Sigmoid colon (tissue), 7 donors: ENCODE data around the gene DDX5. TPM values are rescaled to one million over a fixed set of nuclear protein-coding genes. Genes with fewer than 3 reads are reported as not detected.

Source experiments
- DNase-seq: peaks from one replicate; pipeline ENCODE4 v3.0.0-alpha.2; 2019
- H3K27ac ChIP-seq, 4 donors: fragments of 200-600 bp; sonication (generic); one replicate each; pipeline ENCODE4 v1.5.1; 2016 to 2019; ENCODE audit warnings: mild to moderate bottlenecking in 1 of 4
- H3K27me3 ChIP-seq, 3 donors: fragments of 200-600 bp; sonication (generic); one replicate each; pipeline ENCODE4 v1.5.1; 2019; ENCODE audit warnings: mild to moderate bottlenecking in 1 of 3
- H3K36me3 ChIP-seq, 4 donors: fragments of 200-600 bp; sonication (generic); one replicate each; pipeline ENCODE4 v1.5.1; 2016 to 2019
- H3K4me1 ChIP-seq, 4 donors: fragments of 200-600 bp; sonication (generic); one replicate each; pipeline ENCODE4 v1.5.1; 2017 to 2019
- H3K4me3 ChIP-seq, 4 donors: fragments of 200-600 bp; sonication (generic); one replicate each; pipeline ENCODE4 v1.5.1; 2017 to 2019; ENCODE audit warnings: mild to moderate bottlenecking in 2 of 4, moderate library complexity in 1 of 4
- H3K9me3 ChIP-seq, 4 donors: fragments of 200-600 bp in 3 of 4; sonication (generic) in 3 of 4; one replicate each; pipeline versions ENCODE4 v1.5.1 to v1.6.1; 2013 to 2019
- EP300 ChIP-seq, 4 donors: sonication (generic); formaldehyde crosslinking; IDR thresholded peaks; one replicate each; pipeline ENCODE4 v1.6.1; 2017; ENCODE audit warnings: antibody characterized with exemption in 4 of 4
- POLR2A ChIP-seq, 2 donors: fragments of 450-650 bp; IDR thresholded peaks; one replicate each; pipeline ENCODE4 v1.6.1; 2016; ENCODE audit warnings: antibody characterized with exemption in 2 of 2, mild to moderate bottlenecking in 2 of 2, moderate library complexity in 2 of 2
- POLR2AphosphoS5 ChIP-seq, 4 donors: sonication (generic); formaldehyde crosslinking; IDR thresholded peaks; one replicate each; pipeline ENCODE4 v1.6.1; 2017; ENCODE audit warnings: antibody characterized with exemption in 4 of 4
- WGBS, 2 donors: extraction: QIAGEN DNeasy Blood & Tissue Kit; methylation state at CpG; one replicate each; pipeline ENCODE4 v1.1.7; 2013; 5-methylcytosine and 5-hydroxymethylcytosine counted together
- intact Hi-C: fragments of 100-400 bp; cut with DNase I; formaldehyde crosslinking; loops from one replicate; pipeline ENCODE4 v1.15.1; 2023
- polyA plus RNA-seq, 3 donors: library from polyadenylated mRNA; stranded (reverse); fragments of 200-250 nt; gene quantifications; one replicate each; pipeline ENCODE4 v1.2.3, GENCODE V29; 2013
- total RNA-seq, 4 donors: library from RNA; depleted of rRNA; stranded (reverse); fragments of >200 nt; gene quantifications; one replicate each; pipeline ENCODE4 v1.1.0, GENCODE V29; 2016
- TF ChIP-seq, protein P1 (sequence below), 4 experiments: fragments of 450-650 bp in 3 of 4; fragments of 200-600 bp in 1 of 4; IDR thresholded peaks; one replicate each; pipeline ENCODE4 v1.5.1; 2016 to 2019; ENCODE audit warnings: antibody characterized with exemption in 4 of 4, mild to moderate bottlenecking in 3 of 4, moderate library complexity in 2 of 4
- donor health status: healthy with polysubstance abuse.
- donor health status: Bipolar disorder and iron deficiency.
- donor health status: healthy.

DDX5 gene
- total and polyA plus RNA-seq, 7 donors = 187 to 1,652 (median 488) TPM

- Histone ChIP-seq H3K9me3 (no peaks in the 10 kb centered on the region), H3K27ac (no peak overlapping the region), H3K4me3 (no peak overlapping the region), H3K36me3 (peaks cover 18 to 99% (median 37%) of the 10 kb centered on the region in 4 donors), H3K27me3 (no peaks in the 10 kb centered on the region), H3K4me1 (no peaks in the 10 kb centered on the region)
- DNase-seq = no peak
- intact Hi-C loops = loop anchor here (5.0 kb wide), 1 partner anchor 38 kb away; no protein-coding TSS in a partner anchor
- 94% methylated on average over 6 of the region's 6 CpGs for WGBS, 2 donors
- TF ChIP-seq, protein P1, sequence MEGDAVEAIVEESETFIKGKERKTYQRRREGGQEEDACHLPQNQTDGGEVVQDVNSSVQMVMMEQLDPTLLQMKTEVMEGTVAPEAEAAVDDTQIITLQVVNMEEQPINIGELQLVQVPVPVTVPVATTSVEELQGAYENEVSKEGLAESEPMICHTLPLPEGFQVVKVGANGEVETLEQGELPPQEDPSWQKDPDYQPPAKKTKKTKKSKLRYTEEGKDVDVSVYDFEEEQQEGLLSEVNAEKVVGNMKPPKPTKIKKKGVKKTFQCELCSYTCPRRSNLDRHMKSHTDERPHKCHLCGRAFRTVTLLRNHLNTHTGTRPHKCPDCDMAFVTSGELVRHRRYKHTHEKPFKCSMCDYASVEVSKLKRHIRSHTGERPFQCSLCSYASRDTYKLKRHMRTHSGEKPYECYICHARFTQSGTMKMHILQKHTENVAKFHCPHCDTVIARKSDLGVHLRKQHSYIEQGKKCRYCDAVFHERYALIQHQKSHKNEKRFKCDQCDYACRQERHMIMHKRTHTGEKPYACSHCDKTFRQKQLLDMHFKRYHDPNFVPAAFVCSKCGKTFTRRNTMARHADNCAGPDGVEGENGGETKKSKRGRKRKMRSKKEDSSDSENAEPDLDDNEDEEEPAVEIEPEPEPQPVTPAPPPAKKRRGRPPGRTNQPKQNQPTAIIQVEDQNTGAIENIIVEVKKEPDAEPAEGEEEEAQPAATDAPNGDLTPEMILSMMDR (IDR thresholded peaks at IDR 0.05) = no peak
- TF ChIP-seq POLR2AphosphoS5 (IDR thresholded peaks at IDR 0.05) (no peak), EP300 (IDR thresholded peaks at IDR 0.05) (no peak), POLR2A (IDR thresholded peaks at IDR 0.05) (no peak)
These were observed 13.5 kb upstream of the DDX5 start for GRCh38 chr17:64519601-64520000.

GRCh38 chr17:64515829-64516228 is 9.7 kb upstream of the DDX5 start:
- Histone ChIP-seq H3K36me3 (peaks cover 11 to 99% (median 28%) of the 10 kb centered on the region in 4 donors), H3K4me1 (no peaks in the 10 kb centered on the region), H3K4me3 (no peak overlapping the region), H3K9me3 (no peaks in the 10 kb centered on the region), H3K27me3 (no peaks in the 10 kb centered on the region), H3K27ac (no peak overlapping the region)
- no peak for DNase-seq
- 95 to 98% methylated on average over 1 of the region's 1 CpG for WGBS, 2 donors
- intact Hi-C loops = loop anchor here (5.0 kb wide), 1 partner anchor 41 kb away; no protein-coding TSS in a partner anchor
- no peak for TF ChIP-seq POLR2A (IDR thresholded peaks at IDR 0.05)
- TF ChIP-seq, protein P1 (IDR thresholded peaks at IDR 0.05) = no peak
- TF ChIP-seq POLR2AphosphoS5 (IDR thresholded peaks at IDR 0.05) = no peak
- TF ChIP-seq EP300 (IDR thresholded peaks at IDR 0.05) = no peak

GRCh38 chr17:64515419-64515818 is 9.3 kb upstream of the DDX5 start:
- H3K27ac ChIP-seq = no peak overlapping the region
- H3K4me3 ChIP-seq = no peak overlapping the region
- intact Hi-C loops = loop anchor here (5.0 kb wide), 1 partner anchor 42 kb away; no protein-coding TSS in a partner anchor
- H3K27me3 ChIP-seq = no peaks in the 10 kb centered on the region
- H3K9me3 ChIP-seq = no peaks in the 10 kb centered on the region
- 85 to 91% methylated on average over 2 of the region's 2 CpGs for WGBS, 2 donors
- DNase-seq = no peak
- H3K36me3 ChIP-seq = peaks cover 11 to 99% (median 31%) of the 10 kb centered on the region in 4 donors
- TF ChIP-seq, protein P1 (IDR thresholded peaks at IDR 0.05) = no peak
- TF ChIP-seq POLR2A (IDR thresholded peaks at IDR 0.05) (no peak), POLR2AphosphoS5 (IDR thresholded peaks at IDR 0.05) (no peak), EP300 (IDR thresholded peaks at IDR 0.05) (no peak)
- no peaks in the 10 kb centered on the region for H3K4me1 ChIP-seq

DNA sequence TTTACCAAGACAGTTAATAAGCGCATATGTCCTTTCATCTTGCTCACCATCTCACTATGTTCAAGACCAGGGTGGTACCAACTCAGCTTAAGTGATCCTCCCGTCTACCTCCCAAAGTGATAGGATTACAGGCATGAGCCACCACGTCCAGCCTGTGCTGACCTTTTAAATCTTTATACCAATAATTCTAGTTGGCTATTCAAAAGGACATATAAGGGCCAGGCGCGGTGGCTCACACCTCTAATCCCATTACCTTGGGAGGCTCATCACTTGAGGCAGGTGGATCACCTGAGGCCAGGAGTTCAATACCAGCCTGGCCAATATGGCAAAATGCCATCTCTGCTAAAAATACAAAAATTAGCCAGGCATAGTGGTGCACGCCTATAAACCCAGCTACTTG is 3.1 kb upstream of the DDX5 start:
- no peak overlapping the region for H3K27ac ChIP-seq
- whole genome bisulfite sequencing, 2 donors = 91 to 92% methylated on average over 6 of the region's 6 CpGs
- H3K4me1 ChIP-seq = peaks cover 0 to 29% (median 26%) of the 10 kb centered on the region in 4 donors
- no peaks in the 10 kb centered on the region for H3K9me3 ChIP-seq
- intact Hi-C loops = loop anchor here (5.0 to 10.0 kb wide), 3 partner anchors 153 to 682 kb away; partner anchors contain the start of genes FTSJ3, PSMC5 and SMURF2
- no peak for DNase-seq
- TF ChIP-seq POLR2A (IDR thresholded peaks at IDR 0.05) (no peak), EP300 (IDR thresholded peaks at IDR 0.05) (no peak), POLR2AphosphoS5 (IDR thresholded peaks at IDR 0.05) (no peak)
- TF ChIP-seq, protein P1 (IDR thresholded peaks at IDR 0.05) = no peak
- H3K36me3 ChIP-seq = peaks cover 4 to 65% (median 24%) of the 10 kb centered on the region in 4 donors
- no peaks in the 10 kb centered on the region for H3K27me3 ChIP-seq
- no peak overlapping the region for H3K4me3 ChIP-seq
